ENCODE data around the gene OSR1. TPM values are rescaled to one million over a fixed set of nuclear protein-coding genes. Genes with fewer than 3 reads are reported as not detected.

Gene OSR1
- total RNA-seq, 1 experiment from 2014 or later, result 4.4 TPM

GRCh38 chr2:19336781-19337180, 21.6 kb downstream of the OSR1 start:
- Histone ChIP-seq H3K36me3 (ENCODE audit: control insufficient read depth, insufficient read depth, low read length) (no peaks in the 10 kb centered on the region), H3K4me3 (ENCODE audit: low read depth in 2 of 2, low read length in 2 of 2) (no peak overlapping the region), H3K9me3 (ENCODE audit: control insufficient read depth, insufficient read depth, low read depth, low read length) (no peaks in the 10 kb centered on the region), H3K27me3 (ENCODE audit: control insufficient read depth, insufficient read depth, low read length) (no peaks in the 10 kb centered on the region), H3K27ac (ENCODE audit: low read length) (no peak overlapping the region), H3K4me1 (ENCODE audit: control insufficient read depth, insufficient read depth, low read length) (no peaks in the 10 kb centered on the region)
- intact Hi-C loops (cut with micrococcal nuclease; ENCODE audit: unreplicated experiment) (no loop called here), in situ Hi-C loops (cut with HindIII; ENCODE audit: low pct_unique_long_range_greater_than_20kb, low sequenced_read_pairs) (no loop called here)
- no peak for DNase-seq (ENCODE audit: low read depth, low spot score)
- no peak for TF ChIP-seq SIN3A (IDR thresholded peaks at IDR 0.05; ENCODE audit: borderline replicate concordance, insufficient read depth, low read depth, low read length)
- TF ChIP-seq TCF7L2 (IDR thresholded peaks at IDR 0.05; ENCODE audit: low read depth, low read length), result no peak
- no peak for TF ChIP-seq CTCF (IDR thresholded peaks at IDR 0.05)
- no peak for TF ChIP-seq POLR2AphosphoS5 (IDR thresholded peaks at IDR 0.05; ENCODE audit: low read depth, low read length)
- TF ChIP-seq REST (IDR thresholded peaks at IDR 0.05; ENCODE audit: insufficient read depth in 1 of 2, low read depth in 2 of 2, low read length in 1 of 2), result no peak
- no TSS peak for BruUV-seq (replicated peaks)
- no peak for ATAC-seq
- ChIA-PET POLR2A (no interaction called here), CTCF (no interaction called here)

- DNase-seq (ENCODE audit: low read depth, low spot score) (no peak), ATAC-seq (no peak)
- BruUV-seq (replicated peaks), result no TSS peak
- H3K27ac ChIP-seq (ENCODE audit: low read length), result no peak overlapping the region
- POLR2A ChIA-PET, result interaction anchor here (0.9 kb wide), 1 partner anchor 12 kb away, joined by 5 read pairs; no protein-coding TSS in a partner anchor
- TF ChIP-seq SIN3A (IDR thresholded peaks at IDR 0.05; ENCODE audit: borderline replicate concordance, insufficient read depth, low read depth, low read length), result no peak
- intact Hi-C loops (cut with micrococcal nuclease; ENCODE audit: unreplicated experiment), result no loop called here
- H3K9me3 ChIP-seq (ENCODE audit: control insufficient read depth, insufficient read depth, low read depth, low read length), result no peaks in the 10 kb centered on the region
- no peaks in the 10 kb centered on the region for H3K27me3 ChIP-seq (ENCODE audit: control insufficient read depth, insufficient read depth, low read length)
- H3K36me3 ChIP-seq (ENCODE audit: control insufficient read depth, insufficient read depth, low read length), result no peaks in the 10 kb centered on the region
- H3K4me1 ChIP-seq (ENCODE audit: control insufficient read depth, insufficient read depth, low read length), result no peaks in the 10 kb centered on the region
- H3K4me3 ChIP-seq (ENCODE audit: low read depth in 2 of 2, low read length in 2 of 2), result no peak overlapping the region
- CTCF ChIA-PET, result no interaction called here
- in situ Hi-C loops (cut with HindIII; ENCODE audit: low pct_unique_long_range_greater_than_20kb, low sequenced_read_pairs), result no loop called here
Observed at GRCh38 chr2:19332503-19332902, 25.9 kb downstream of the OSR1 start.

- in situ Hi-C loops (cut with HindIII; ENCODE audit: low pct_unique_long_range_greater_than_20kb, low sequenced_read_pairs) (no loop called here), intact Hi-C loops (cut with micrococcal nuclease; ENCODE audit: unreplicated experiment) (no loop called here)
- ChIA-PET CTCF (no interaction called here), POLR2A (no interaction called here)
- ATAC-seq (no peak), DNase-seq (ENCODE audit: low read depth, low spot score) (no peak)
- TF ChIP-seq POLR2AphosphoS5 (IDR thresholded peaks at IDR 0.05; ENCODE audit: low read depth, low read length) (no peak), REST (IDR thresholded peaks at IDR 0.05; ENCODE audit: insufficient read depth in 1 of 2, low read depth in 2 of 2, low read length in 1 of 2) (no peak), TCF7L2 (IDR thresholded peaks at IDR 0.05; ENCODE audit: low read depth, low read length) (no peak)
- no peaks in the 10 kb centered on the region for H3K9me3 ChIP-seq (ENCODE audit: control insufficient read depth, insufficient read depth, low read depth, low read length)
- no peaks in the 10 kb centered on the region for H3K27me3 ChIP-seq (ENCODE audit: control insufficient read depth, insufficient read depth, low read length)
- H3K36me3 ChIP-seq (ENCODE audit: control insufficient read depth, insufficient read depth, low read length), result no peaks in the 10 kb centered on the region
- H3K27ac ChIP-seq (ENCODE audit: low read length), result no peak overlapping the region
- no peaks in the 10 kb centered on the region for H3K4me1 ChIP-seq (ENCODE audit: control insufficient read depth, insufficient read depth, low read length)
- H3K4me3 ChIP-seq (ENCODE audit: low read depth in 2 of 2, low read length in 2 of 2), result no peak overlapping the region
- BruUV-seq (replicated peaks), result no TSS peak
Observed at GRCh38 chr2:19331450-19331849, 27.0 kb downstream of the OSR1 start.
